K562 (cell line): ENCODE measurements around the gene KASH5. TPM values are rescaled to one million over a fixed set of nuclear protein-coding genes. Genes with fewer than 3 reads are reported as not detected.
A peak's percentile ranks its signal among the peaks of the same experiment; 100 is the strongest.

Experiments used
- CHD4 ChIP-seq: fragments of 200-600 bp; sonication (generic); IDR thresholded peaks from 3 replicates; pipeline ENCODE4 v1.6.1; 2012; ENCODE audit warnings: low read depth, mild to moderate bottlenecking, mixed read lengths, low read length, inconsistent platforms; ENCODE audit not compliant: insufficient read depth, insufficient replicate concordance, poor library complexity, severe bottlenecking
- CREB1 ChIP-seq, 2 experiments: sonication (generic) in 1 of 2; formaldehyde crosslinking in 1 of 2; IDR thresholded peaks; 2 replicates each; pipeline versions ENCODE4 v1.6.1 to v1.8.0; 2012 to 2022; ENCODE audit warnings: inconsistent platforms in 1 of 2, mild to moderate bottlenecking in 1 of 2, missing genetic modification reagents in 1 of 2, moderate library complexity in 1 of 2
- SIN3A ChIP-seq, 2 experiments: fragments of 150-350 bp in 1 of 2; IDR thresholded peaks; 2 replicates each; pipeline ENCODE4 v1.6.1; 2011 to 2016; ENCODE audit warnings: borderline replicate concordance in 2 of 2, low read depth in 2 of 2, low read length in 2 of 2, mild to moderate bottlenecking in 2 of 2, moderate library complexity in 2 of 2; ENCODE audit not compliant: control insufficient read depth in 1 of 2
- XRCC5 ChIP-seq: fragments of 200-400 bp; formaldehyde crosslinking; IDR thresholded peaks from 2 replicates; pipeline ENCODE4 v1.6.1; 2017; ENCODE audit warnings: low read depth, mild to moderate bottlenecking, low read length
- ZNF174 ChIP-seq: fragments of 250-450 bp; sonication (Bioruptor Pico); IDR thresholded peaks from 2 replicates; pipeline ENCODE4 v1.4.0; 2020; ENCODE audit warnings: mild to moderate bottlenecking
- polyA plus RNA-seq, 8 experiments: library from polyadenylated mRNA; depleted of rRNA in 4 of 8; stranded (reverse) in 5 of 8; unstranded in 3 of 8; fragments of >200 nt; fragmentation: Nextera tagmentation in 2 of 8; fragmentation: Illumina TruSeq in 1 of 8; extraction: Ambion mirVana in 2 of 8; extraction: Trizol in 1 of 8; gene quantifications; 2 replicates each; pipeline versions ENCODE4 v1.2.1 to v1.2.3, GENCODE V29; 2011 to 2014; ENCODE audit warnings: inconsistent platforms in 1 of 8, missing spikeins in 1 of 8
- total RNA-seq, 7 experiments: library from RNA; depleted of rRNA in 6 of 7; stranded (reverse); fragments of >200 nt in 6 of 7; fragmentation: Illumina TruSeq in 2 of 7; extraction: Trizol in 2 of 7; gene quantifications; 2 replicates each; pipeline versions ENCODE4 v1.2.1 to v1.2.3, GENCODE V29; 2011 to 2021; ENCODE audit warnings: low replicate concordance in 1 of 7
- TF ChIP-seq, protein P1 (sequence below): fragments of 250-450 bp; sonication (Bioruptor Pico); IDR thresholded peaks from 2 replicates; pipeline ENCODE4 v1.5.0; 2021; ENCODE audit warnings: mild to moderate bottlenecking, moderate library complexity
- TF ChIP-seq, protein P2 (sequence below): fragments of 250-450 bp; sonication (Bioruptor Pico); IDR thresholded peaks from 2 replicates; pipeline ENCODE4 v1.9.0; 2021; ENCODE audit warnings: mild to moderate bottlenecking, inconsistent platforms
- TF ChIP-seq, protein P3 (sequence below): sonication (generic); formaldehyde crosslinking; IDR thresholded peaks from 2 replicates; pipeline ENCODE4 v1.8.0; 2023; ENCODE audit warnings: missing genetic modification reagents, mild to moderate bottlenecking, borderline replicate concordance

KASH5 gene
- total and polyA plus RNA-seq, 9 of the 15 experiments (the other 6 are each of a cell fraction or from before 2014, with no cell fraction given), result 0.07 to 0.84 (median 0.34) TPM; not detected in 1

DNA sequence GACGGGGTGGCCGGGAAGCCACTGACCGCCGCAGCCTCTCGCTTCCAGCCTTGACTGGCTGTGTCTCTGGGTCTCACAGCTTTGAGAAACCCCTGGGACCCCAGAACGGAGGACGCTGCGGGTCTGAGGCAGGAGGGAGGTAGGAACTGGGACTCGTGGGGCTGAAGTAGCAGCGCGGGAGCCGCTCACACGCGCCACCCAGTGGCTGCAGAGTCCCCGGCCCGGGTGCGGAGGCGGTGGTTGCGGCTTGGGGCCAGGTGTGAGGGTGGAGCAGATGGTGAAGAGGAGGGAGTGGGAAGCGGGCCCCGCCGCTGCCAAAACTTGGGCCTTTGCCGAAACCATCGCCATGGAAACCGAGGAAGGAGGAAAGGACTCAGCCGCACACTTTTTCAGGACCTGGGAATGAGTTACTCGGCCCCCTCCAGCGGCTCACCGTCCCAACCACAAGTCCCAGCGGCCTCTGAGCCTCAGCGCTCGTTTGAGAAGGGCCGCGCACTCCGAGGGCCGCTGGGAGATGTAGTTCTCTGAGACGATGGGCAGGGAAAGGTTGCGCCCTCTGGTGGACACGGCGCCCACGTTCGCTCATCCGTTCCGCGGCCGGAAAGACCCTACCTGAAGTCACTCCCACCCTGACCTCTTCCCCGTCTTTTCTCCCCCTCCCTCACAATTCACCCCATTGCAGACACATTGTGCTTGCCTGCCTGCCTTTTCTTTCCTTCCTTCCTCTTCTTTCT, 55.5 kb downstream of the KASH5 start (continued):
- TF ChIP-seq SIN3A (IDR thresholded peaks at IDR 0.05; ENCODE audit: borderline replicate concordance in 2 of 2, control insufficient read depth in 1 of 2, low read depth in 2 of 2, low read length in 2 of 2), result peak; percentile 58 to 66; a peak in 2 of 4 replicates
- TF ChIP-seq, protein P1, sequence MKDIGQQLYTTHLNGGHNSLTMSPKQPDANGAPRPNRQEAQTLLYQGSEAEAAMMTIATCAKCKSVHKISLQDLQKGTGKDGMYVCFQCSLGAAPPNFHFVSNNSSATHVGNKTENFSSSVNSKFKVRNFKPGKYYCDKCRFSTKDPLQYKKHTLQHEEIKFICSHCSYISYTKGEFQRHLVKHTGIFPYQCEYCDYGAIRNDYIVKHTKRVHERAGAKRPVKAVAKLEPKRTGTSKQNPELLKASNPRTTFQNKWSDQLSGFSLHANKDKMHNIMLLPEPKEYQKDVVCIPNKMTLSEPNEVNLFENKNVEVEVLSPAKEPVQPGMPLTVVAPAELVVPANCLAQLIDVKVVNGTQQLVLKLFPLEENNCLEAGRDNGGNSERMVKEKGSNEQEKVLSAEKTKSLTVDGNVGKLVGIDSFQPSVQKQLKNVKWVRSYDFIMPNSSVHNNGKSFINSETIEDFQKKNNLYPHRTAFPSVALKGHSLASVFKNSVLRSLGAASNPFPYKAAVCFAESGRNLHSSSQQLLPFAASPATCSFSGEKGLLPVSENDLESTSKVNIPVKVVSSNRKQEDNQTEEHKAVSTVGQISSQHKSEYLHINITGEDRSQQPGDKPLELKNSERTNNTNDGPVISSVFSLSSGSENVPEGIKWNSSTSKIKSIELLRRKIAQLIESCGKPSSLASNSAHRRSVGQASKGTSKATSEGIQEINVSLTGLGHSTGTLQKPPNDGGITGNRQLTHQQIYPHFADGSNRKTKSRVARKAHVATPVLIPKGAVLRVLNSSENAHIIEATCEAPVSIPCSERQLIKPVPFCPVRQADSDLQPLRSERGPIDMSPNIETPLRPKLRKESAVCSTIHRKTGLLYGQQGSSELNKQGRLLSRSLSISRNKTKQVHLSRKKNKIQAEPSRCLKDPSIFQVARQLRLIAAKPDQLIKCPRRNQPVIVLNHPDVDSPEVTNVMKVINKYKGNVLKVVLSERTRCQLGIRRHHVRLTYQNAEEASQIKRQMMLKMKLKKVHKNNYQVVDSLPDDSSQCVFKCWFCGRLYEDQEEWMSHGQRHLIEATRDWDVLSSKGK, result no peak
- peak; percentile 94 for TF ChIP-seq XRCC5
- TF ChIP-seq, protein P2, sequence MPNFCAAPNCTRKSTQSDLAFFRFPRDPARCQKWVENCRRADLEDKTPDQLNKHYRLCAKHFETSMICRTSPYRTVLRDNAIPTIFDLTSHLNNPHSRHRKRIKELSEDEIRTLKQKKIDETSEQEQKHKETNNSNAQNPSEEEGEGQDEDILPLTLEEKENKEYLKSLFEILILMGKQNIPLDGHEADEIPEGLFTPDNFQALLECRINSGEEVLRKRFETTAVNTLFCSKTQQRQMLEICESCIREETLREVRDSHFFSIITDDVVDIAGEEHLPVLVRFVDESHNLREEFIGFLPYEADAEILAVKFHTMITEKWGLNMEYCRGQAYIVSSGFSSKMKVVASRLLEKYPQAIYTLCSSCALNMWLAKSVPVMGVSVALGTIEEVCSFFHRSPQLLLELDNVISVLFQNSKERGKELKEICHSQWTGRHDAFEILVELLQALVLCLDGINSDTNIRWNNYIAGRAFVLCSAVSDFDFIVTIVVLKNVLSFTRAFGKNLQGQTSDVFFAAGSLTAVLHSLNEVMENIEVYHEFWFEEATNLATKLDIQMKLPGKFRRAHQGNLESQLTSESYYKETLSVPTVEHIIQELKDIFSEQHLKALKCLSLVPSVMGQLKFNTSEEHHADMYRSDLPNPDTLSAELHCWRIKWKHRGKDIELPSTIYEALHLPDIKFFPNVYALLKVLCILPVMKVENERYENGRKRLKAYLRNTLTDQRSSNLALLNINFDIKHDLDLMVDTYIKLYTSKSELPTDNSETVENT (CRISPR knock-in tag), result peak; percentile 32; the same call in 1 of the 2 replicates
- no peak for TF ChIP-seq CHD4
- TF ChIP-seq ZNF174 (CRISPR knock-in tag), result no peak
- peak; percentile 64 for TF ChIP-seq CREB1 (IDR thresholded peaks at IDR 0.05)
- TF ChIP-seq CREB1 (CRISPR knock-in tag; IDR thresholded peaks at IDR 0.05), result peak; percentile 67; the same call in 1 of the 2 replicates
- TF ChIP-seq, protein P3, sequence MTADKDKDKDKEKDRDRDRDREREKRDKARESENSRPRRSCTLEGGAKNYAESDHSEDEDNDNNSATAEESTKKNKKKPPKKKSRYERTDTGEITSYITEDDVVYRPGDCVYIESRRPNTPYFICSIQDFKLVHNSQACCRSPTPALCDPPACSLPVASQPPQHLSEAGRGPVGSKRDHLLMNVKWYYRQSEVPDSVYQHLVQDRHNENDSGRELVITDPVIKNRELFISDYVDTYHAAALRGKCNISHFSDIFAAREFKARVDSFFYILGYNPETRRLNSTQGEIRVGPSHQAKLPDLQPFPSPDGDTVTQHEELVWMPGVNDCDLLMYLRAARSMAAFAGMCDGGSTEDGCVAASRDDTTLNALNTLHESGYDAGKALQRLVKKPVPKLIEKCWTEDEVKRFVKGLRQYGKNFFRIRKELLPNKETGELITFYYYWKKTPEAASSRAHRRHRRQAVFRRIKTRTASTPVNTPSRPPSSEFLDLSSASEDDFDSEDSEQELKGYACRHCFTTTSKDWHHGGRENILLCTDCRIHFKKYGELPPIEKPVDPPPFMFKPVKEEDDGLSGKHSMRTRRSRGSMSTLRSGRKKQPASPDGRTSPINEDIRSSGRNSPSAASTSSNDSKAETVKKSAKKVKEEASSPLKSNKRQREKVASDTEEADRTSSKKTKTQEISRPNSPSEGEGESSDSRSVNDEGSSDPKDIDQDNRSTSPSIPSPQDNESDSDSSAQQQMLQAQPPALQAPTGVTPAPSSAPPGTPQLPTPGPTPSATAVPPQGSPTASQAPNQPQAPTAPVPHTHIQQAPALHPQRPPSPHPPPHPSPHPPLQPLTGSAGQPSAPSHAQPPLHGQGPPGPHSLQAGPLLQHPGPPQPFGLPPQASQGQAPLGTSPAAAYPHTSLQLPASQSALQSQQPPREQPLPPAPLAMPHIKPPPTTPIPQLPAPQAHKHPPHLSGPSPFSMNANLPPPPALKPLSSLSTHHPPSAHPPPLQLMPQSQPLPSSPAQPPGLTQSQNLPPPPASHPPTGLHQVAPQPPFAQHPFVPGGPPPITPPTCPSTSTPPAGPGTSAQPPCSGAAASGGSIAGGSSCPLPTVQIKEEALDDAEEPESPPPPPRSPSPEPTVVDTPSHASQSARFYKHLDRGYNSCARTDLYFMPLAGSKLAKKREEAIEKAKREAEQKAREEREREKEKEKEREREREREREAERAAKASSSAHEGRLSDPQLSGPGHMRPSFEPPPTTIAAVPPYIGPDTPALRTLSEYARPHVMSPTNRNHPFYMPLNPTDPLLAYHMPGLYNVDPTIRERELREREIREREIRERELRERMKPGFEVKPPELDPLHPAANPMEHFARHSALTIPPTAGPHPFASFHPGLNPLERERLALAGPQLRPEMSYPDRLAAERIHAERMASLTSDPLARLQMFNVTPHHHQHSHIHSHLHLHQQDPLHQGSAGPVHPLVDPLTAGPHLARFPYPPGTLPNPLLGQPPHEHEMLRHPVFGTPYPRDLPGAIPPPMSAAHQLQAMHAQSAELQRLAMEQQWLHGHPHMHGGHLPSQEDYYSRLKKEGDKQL, result peak; percentile 81; the same call in 1 of the 2 replicates
